H1 (cell line): Measurements from ENCODE around the gene OMP. TPM values are rescaled to one million over a fixed set of nuclear protein-coding genes. Genes with fewer than 3 reads are reported as not detected.

Source experiments
- CHD7 ChIP-seq: fragments of 300-600 bp; sonication (generic); IDR thresholded peaks from 2 replicates; pipeline ENCODE4 v1.7.1; 2012; ENCODE audit warnings: low read length, moderate library complexity, mild to moderate bottlenecking, inconsistent platforms; ENCODE audit not compliant: insufficient replicate concordance
- polyA plus RNA-seq, 7 experiments: library from polyadenylated mRNA; depleted of rRNA in 3 of 7; stranded (reverse) in 5 of 7; unstranded in 2 of 7; fragments of >200 nt in 5 of 7; fragments of 200-250 nt in 2 of 7; gene quantifications; 1 replicate in 5 of 7; 2 replicates in 1 of 7; 4 replicates in 1 of 7; pipeline versions ENCODE4 v1.2.1 to v1.2.3, GENCODE V29; 2011 to 2013; ENCODE audit warnings: missing spikeins in 2 of 7, mixed read lengths in 2 of 7
- total RNA-seq: library from RNA; stranded (reverse); fragmentation: NEBNext Ultra II Directional; extraction: Animal tissue kit (Norgen Biotek cat#: 25700); gene quantifications from 2 replicates; pipeline ENCODE4 v1.2.1, GENCODE V29; 2021

The OMP gene
- total and polyA plus RNA-seq, 2 of the 8 experiments (the other 6 are each of a cell fraction or from before 2014, with no cell fraction given), result not detected

- TF ChIP-seq CHD7, result no peak
- TF ChIP-seq, all 59 proteins: peak for 0
Measured at GRCh38 chr11:77115956-77116355, 13.3 kb downstream of the OMP start (continued).
